ENCODE data around the gene MS4A6E. TPM values are rescaled to one million over a fixed set of nuclear protein-coding genes. Genes with fewer than 3 reads are reported as not detected.
"Not testable (repeated sequence)": the region's sequence is repeated elsewhere in the genome, so short reads cannot be mapped to it uniquely, and the experiment has no call there.

Gene MS4A6E
- total RNA-seq, 4 donors from 2014 or later, result not detected

- no peak for DNase-seq
- Histone ChIP-seq H3K4me3 (no peak overlapping the region), H3K27ac (no peak overlapping the region), H3K9me3 (no peaks in the 10 kb centered on the region), H3K36me3 (no peaks in the 10 kb centered on the region), H3K27me3 (no peaks in the 10 kb centered on the region), H3K4me1 (no peaks in the 10 kb centered on the region)
- intact Hi-C loops (cut with DNase I; ENCODE audit: low total_unique reads), result no loop called here
- TF ChIP-seq CTCF (IDR thresholded peaks at IDR 0.05) (no peak), POLR2A (IDR thresholded peaks at IDR 0.05) (no peak)
Measured at GRCh38 chr11:60288531-60288930, 38.5 kb upstream of the MS4A6E start.

GRCh38 chr11:60292145-60292544 is 34.9 kb upstream of the MS4A6E start:
- H3K36me3 ChIP-seq, result no peaks in the 10 kb centered on the region
- H3K4me1 ChIP-seq, result no peaks in the 10 kb centered on the region
- intact Hi-C loops (cut with DNase I; ENCODE audit: low total_unique reads), result no loop called here
- no peaks in the 10 kb centered on the region for H3K9me3 ChIP-seq
- no peaks in the 10 kb centered on the region for H3K27me3 ChIP-seq
- no peak overlapping the region for H3K27ac ChIP-seq
- TF ChIP-seq CTCF (IDR thresholded peaks at IDR 0.05) (no peak), POLR2A (IDR thresholded peaks at IDR 0.05) (no peak)
- H3K4me3 ChIP-seq, result no peak overlapping the region
- DNase-seq, result no peak

DNA sequence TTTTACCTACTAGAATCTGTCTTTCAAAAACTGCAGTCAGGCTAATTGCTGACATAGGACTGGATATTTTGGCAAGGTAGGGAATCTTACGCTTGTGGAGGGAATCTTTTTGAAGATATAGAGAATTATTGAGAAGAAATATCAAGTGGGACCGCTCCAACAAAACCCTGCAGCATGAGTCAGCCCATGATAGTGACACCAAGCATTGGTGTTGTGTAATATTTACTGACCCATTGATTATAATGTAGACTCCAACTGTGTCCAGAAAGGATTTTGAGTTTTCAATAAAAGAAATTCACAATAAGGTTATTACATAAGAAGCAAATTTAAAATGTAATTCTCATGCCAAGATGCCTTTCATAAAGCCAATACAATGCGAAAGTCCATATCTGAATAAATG is 25.9 kb upstream of the MS4A6E start:
- no peak for DNase-seq
- Histone ChIP-seq H3K4me1 (no peaks in the 10 kb centered on the region), H3K27ac (no peak overlapping the region), H3K27me3 (no peaks in the 10 kb centered on the region), H3K36me3 (no peaks in the 10 kb centered on the region), H3K9me3 (no peaks in the 10 kb centered on the region), H3K4me3 (no peak overlapping the region)
- no peak for TF ChIP-seq POLR2A (IDR thresholded peaks at IDR 0.05)
- no peak for TF ChIP-seq CTCF (IDR thresholded peaks at IDR 0.05)
- intact Hi-C loops (cut with DNase I; ENCODE audit: low total_unique reads), result no loop called here

GRCh38 chr11:60301884-60302283 is 25.2 kb upstream of the MS4A6E start:
- H3K27ac ChIP-seq; H3K4me1 ChIP-seq; H3K36me3 ChIP-seq; H3K9me3 ChIP-seq; intact Hi-C loops (cut with DNase I; ENCODE audit: low total_unique reads); DNase-seq; H3K4me3 ChIP-seq; H3K27me3 ChIP-seq: not testable (repeated sequence)

DNA sequence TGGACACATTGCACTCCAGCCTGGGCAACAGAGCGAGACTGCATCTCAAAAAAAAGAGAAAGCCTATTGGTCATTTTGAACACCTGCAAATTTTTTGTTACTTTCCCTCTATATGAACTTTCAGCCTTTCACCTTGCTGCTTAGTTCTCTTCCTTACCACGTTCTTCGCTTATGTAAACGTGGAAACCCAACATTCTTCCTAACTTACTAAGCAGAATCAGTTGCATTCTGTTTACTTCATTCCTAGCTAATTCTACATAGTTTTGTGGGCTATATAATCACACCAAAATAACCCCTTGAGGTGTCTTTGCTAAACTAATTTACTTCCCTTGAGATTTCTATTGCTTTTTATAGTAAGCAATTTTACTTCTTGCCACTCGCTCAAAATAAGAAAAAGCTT is 23.4 kb upstream of the MS4A6E start:
- Histone ChIP-seq H3K4me3 (no peak overlapping the region), H3K27ac (no peak overlapping the region), H3K4me1 (no peaks in the 10 kb centered on the region), H3K9me3 (no peaks in the 10 kb centered on the region), H3K27me3 (no peaks in the 10 kb centered on the region), H3K36me3 (no peaks in the 10 kb centered on the region)
- intact Hi-C loops (cut with DNase I; ENCODE audit: low total_unique reads), result no loop called here
- TF ChIP-seq POLR2A (IDR thresholded peaks at IDR 0.05), result no peak
- no peak for DNase-seq

DNA sequence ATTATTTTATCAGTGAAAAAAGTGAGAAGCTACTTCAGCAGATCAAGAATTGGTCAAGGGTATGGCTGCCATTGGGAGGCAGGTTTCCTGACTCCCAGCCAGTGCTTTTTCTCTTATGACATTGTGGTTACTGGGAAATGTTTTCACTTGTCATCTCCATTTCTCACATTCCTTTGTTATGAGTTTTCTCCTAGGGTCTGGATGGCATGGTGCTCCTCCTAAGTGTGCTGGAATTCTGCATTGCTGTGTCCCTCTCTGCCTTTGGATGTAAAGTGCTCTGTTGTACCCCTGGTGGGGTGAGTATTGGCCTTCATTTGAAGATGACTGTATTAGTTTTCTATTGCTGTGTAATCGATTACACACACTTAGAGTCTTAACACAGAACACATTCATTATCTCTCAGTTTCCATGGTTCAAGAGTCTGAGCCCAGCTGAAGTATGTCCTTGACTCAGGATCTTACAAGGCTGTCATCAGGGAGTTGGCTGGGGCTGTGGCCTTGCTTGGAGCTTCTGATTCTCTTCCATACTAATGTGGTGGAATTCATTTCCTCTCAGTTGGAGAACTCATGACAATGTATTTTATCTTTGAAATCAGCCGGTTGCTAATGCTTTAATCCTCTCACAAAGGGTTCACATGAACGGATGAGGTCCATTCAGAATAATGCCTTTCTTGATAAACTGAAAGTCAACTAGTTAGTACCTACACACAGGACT is 21.0 kb upstream of the MS4A6E start:
- TF ChIP-seq POLR2A (IDR thresholded peaks at IDR 0.05) (no peak), CTCF (IDR thresholded peaks at IDR 0.05) (no peak)
- H3K9me3 ChIP-seq, result no peaks in the 10 kb centered on the region

More for the DNA sequence above, 21.0 kb upstream of the MS4A6E start:
- no peak for DNase-seq
- Histone ChIP-seq H3K36me3 (no peaks in the 10 kb centered on the region), H3K4me3 (no peak overlapping the region), H3K4me1 (no peaks in the 10 kb centered on the region), H3K27me3 (no peaks in the 10 kb centered on the region), H3K27ac (no peak overlapping the region)
- intact Hi-C loops (cut with DNase I; ENCODE audit: low total_unique reads), result no loop called here
